A549 (cell line): ENCODE results near the gene BMERB1. TPM values are rescaled to one million over a fixed set of nuclear protein-coding genes. Genes with fewer than 3 reads are reported as not detected.

ENCODE experiments used
- ATAC-seq, 2 experiments: fragments of 200-7000 bp in 1 of 2; fragments of >200 bp in 1 of 2; cut with Nextera tagmentation in 1 of 2; cut with Tn5 transposase in 1 of 2; 3 replicates each; pipeline versions ENCODE4 v1.8.0 to v1.9.1; 2018 to 2020; ENCODE audit warnings: mild to moderate bottlenecking in 1 of 2, moderate library complexity in 1 of 2
- CTCF ChIA-PET: fragments of 300-600 bp; sonication (Branson Sonifier 250); formaldehyde crosslinking; extraction: SDS; loops from one replicate; lab custom pipeline; 2021; ENCODE audit warnings: antibody characterized with exemption, inconsistent platforms; lab: Yijun Ruan, JAX
- POLR2A ChIA-PET: fragments of 350-600 bp; formaldehyde crosslinking; extraction: SDS; loops from one replicate; lab custom pipeline; 2021; ENCODE audit warnings: antibody characterized with exemption, inconsistent platforms; lab: Yijun Ruan, JAX
- DNase-seq, 2 experiments: peaks; one replicate each; pipeline versions ENCODE4 v3.0.0 to v3.0.0-alpha.2; 2011 to 2016; ENCODE audit warnings: low read depth in 1 of 2, low spot score in 1 of 2
- FAIRE-seq: peaks from 2 replicates; lab custom pipeline; 2011; peaks lifted over from hg19 to GRCh38; lab: Jason Lieb, UNC
- H3K27ac ChIP-seq, 2 experiments: fragments of >200 bp; sonication (Bioruptor Twin); formaldehyde crosslinking; 3 replicates each; pipeline ENCODE4 v1.5.1; 2016 to 2017
- H3K4me1 ChIP-seq: fragments of >200 bp; sonication (Bioruptor Twin); formaldehyde crosslinking; 3 replicates; pipeline ENCODE4 v1.6.1; 2016
- H3K4me2 ChIP-seq: fragments of >200 bp; sonication (Bioruptor Twin); formaldehyde crosslinking; 3 replicates; pipeline ENCODE4 v1.6.1; 2016
- H3K4me3 ChIP-seq: fragments of >200 bp; sonication (Bioruptor Twin); formaldehyde crosslinking; 3 replicates; pipeline ENCODE4 v1.5.1; 2016
- H3K9me3 ChIP-seq: fragments of >200 bp; sonication (Bioruptor Twin); formaldehyde crosslinking; 3 replicates; pipeline ENCODE4 v1.6.1; 2016
- BHLHE40 ChIP-seq: IDR thresholded peaks from 2 replicates; pipeline ENCODE4 v1.6.1; 2012; ENCODE audit warnings: low read depth, low read length, inconsistent platforms
- CBX8 ChIP-seq: fragments of 200-600 bp; sonication (generic); IDR thresholded peaks from 2 replicates; pipeline ENCODE4 v1.6.1; 2016
- CHD2 ChIP-seq: fragments of 150-350 bp; IDR thresholded peaks from 2 replicates; pipeline ENCODE4 v1.6.1; 2014; ENCODE audit warnings: low read length; ENCODE audit not compliant: partially characterized antibody
- CTCF ChIP-seq: fragments of >200 bp; sonication (Bioruptor Twin); formaldehyde crosslinking; IDR thresholded peaks from 3 replicates; pipeline ENCODE4 v1.5.1; 2016
- E2F6 ChIP-seq: IDR thresholded peaks from 2 replicates; pipeline ENCODE4 v1.6.1; 2012; ENCODE audit warnings: low read depth, borderline replicate concordance
- FOSB ChIP-seq: fragments of 250-450 bp; sonication (Bioruptor Pico); IDR thresholded peaks from 2 replicates; pipeline ENCODE4 v1.5.0; 2020; ENCODE audit warnings: mild to moderate bottlenecking, moderate library complexity
- FOSL2 ChIP-seq, 2 experiments: fragments of 450-650 bp in 1 of 2; fragments of >200 bp in 1 of 2; sonication (Bioruptor Twin) in 1 of 2; formaldehyde crosslinking; IDR thresholded peaks; 2 replicates each; pipeline versions ENCODE4 v1.5.0 to v1.6.1; 2016 to 2020; ENCODE audit warnings: mild to moderate bottlenecking in 1 of 2, moderate library complexity in 1 of 2
- HEYL ChIP-seq: fragments of 250-450 bp; sonication (Bioruptor Pico); IDR thresholded peaks from 2 replicates; pipeline ENCODE4 v1.8.0; 2021; ENCODE audit warnings: mild to moderate bottlenecking, moderate library complexity
- HMGXB4 ChIP-seq: fragments of 250-450 bp; sonication (Bioruptor Pico); IDR thresholded peaks from 2 replicates; pipeline ENCODE4 v1.5.0; 2021; ENCODE audit warnings: mild to moderate bottlenecking, moderate library complexity, borderline replicate concordance
- KDM1A ChIP-seq: fragments of 200-600 bp; sonication (generic); IDR thresholded peaks from 2 replicates; pipeline ENCODE4 v1.6.1; 2016; ENCODE audit warnings: low read depth, mild to moderate bottlenecking
- MAX ChIP-seq: IDR thresholded peaks from 2 replicates; pipeline ENCODE4 v1.6.1; 2012
- MAZ ChIP-seq: fragments of 150-350 bp; IDR thresholded peaks from 2 replicates; pipeline ENCODE4 v1.6.1; 2014; ENCODE audit warnings: antibody characterized with exemption, low read depth, low read length, borderline replicate concordance
- PHF8 ChIP-seq: fragments of 200-600 bp; sonication (generic); IDR thresholded peaks from 2 replicates; pipeline ENCODE4 v1.6.1; 2016; ENCODE audit warnings: low read depth, mild to moderate bottlenecking, antibody characterized with exemption, moderate library complexity, borderline replicate concordance
- RFX5 ChIP-seq: fragments of 450-650 bp; IDR thresholded peaks from 2 replicates; pipeline ENCODE4 v1.7.1; 2014; ENCODE audit warnings: antibody characterized with exemption, mild to moderate bottlenecking, moderate library complexity
- RNF2 ChIP-seq: fragments of 200-600 bp; sonication (generic); IDR thresholded peaks from 2 replicates; pipeline ENCODE4 v1.6.1; 2016; ENCODE audit warnings: low read depth, mild to moderate bottlenecking, antibody characterized with exemption, moderate library complexity, borderline replicate concordance
- SREBF2 ChIP-seq: fragments of 450-650 bp; IDR thresholded peaks from 2 replicates; pipeline ENCODE4 v1.6.1; 2014; ENCODE audit warnings: mild to moderate bottlenecking, moderate library complexity
- ZC3H11A ChIP-seq: fragments of 450-650 bp; IDR thresholded peaks from 2 replicates; pipeline ENCODE4 v1.6.1; 2014; ENCODE audit warnings: antibody characterized with exemption, mild to moderate bottlenecking
- ZSCAN20 ChIP-seq: fragments of 250-450 bp; sonication (Bioruptor Pico); IDR thresholded peaks from 2 replicates; pipeline ENCODE4 v1.8.0; 2022; ENCODE audit warnings: mild to moderate bottlenecking, moderate library complexity
- WGBS: methylation state at CpG from one replicate; pipeline ENCODE4 v1.1.6; 2017; ENCODE audit errors: missing lambda C conversion rate; 5-methylcytosine and 5-hydroxymethylcytosine counted together
- polyA plus RNA-seq, 4 experiments: library from polyadenylated mRNA; depleted of rRNA in 3 of 4; stranded (reverse); fragments of >200 nt; fragmentation: RNase III in 1 of 4; extraction: RNeasy Plus Mini Kit Qiagen cat#74134 plus additional on column Dnase treatment in 1 of 4; gene quantifications; 2 replicates in 3 of 4; 3 replicates in 1 of 4; pipeline ENCODE4 v1.2.3, GENCODE V29; 2011 to 2017
- TF ChIP-seq, protein P1 (sequence below): fragments of 150-350 bp; IDR thresholded peaks from 2 replicates; pipeline ENCODE4 v1.6.1; 2014; ENCODE audit warnings: low read depth, mild to moderate bottlenecking, low read length
- TF ChIP-seq, protein P2 (sequence below): fragments of 450-650 bp; IDR thresholded peaks from 2 replicates; pipeline ENCODE4 v1.6.1; 2014; ENCODE audit warnings: antibody characterized with exemption

Gene BMERB1
- polyA plus RNA-seq, 2 of the 4 experiments (the other 2 are of a cell fraction) = 44.7 to 48.9 TPM

- Histone ChIP-seq H3K4me3 (no peak overlapping the region), H3K4me1 (peaks cover 57% of the 10 kb centered on the region), H3K27ac (peak overlapping the region; percentile 14 to 86; a peak in 4 of 6 replicates), H3K9me3 (peaks cover 6% of the 10 kb centered on the region; the same call in 2 of the 3 replicates), H3K4me2 (no peak overlapping the region)
- no peak for DNase-seq
- WGBS = 91% methylated on average over 5 of the region's 5 CpGs
- ChIA-PET CTCF (interaction anchor here (3.8 kb wide), 1 partner anchor 65 kb away, joined by 12 read pairs; no protein-coding TSS in a partner anchor), POLR2A (no interaction called here)
- FAIRE-seq = no peak
- TF ChIP-seq PHF8 (no peak), HEYL (no peak), FOSB (CRISPR knock-in tag) (no peak), MAZ (no peak), ZSCAN20 (no peak), KDM1A (no peak), SREBF2 (no peak), ZC3H11A (no peak), BHLHE40 (no peak), CBX8 (no peak), RNF2 (no peak)
- ATAC-seq = no peak
These were observed 50.8 kb downstream of the BMERB1 start for GRCh38 chr16:15485175-15485574.

- no peak for FAIRE-seq
- TF ChIP-seq CTCF (no peak), KDM1A (peak; percentile 57; the same call in 1 of the 2 replicates)
- DNase-seq = no peak
- peaks cover 6% of the 10 kb centered on the region; the same call in 2 of the 3 replicates for H3K9me3 ChIP-seq
- ChIA-PET CTCF (interaction anchor here (2.1 kb wide), 1 partner anchor 64 kb away, joined by 5 read pairs; no protein-coding TSS in a partner anchor), POLR2A (no interaction called here)
- no peak overlapping the region for H3K4me3 ChIP-seq
- ATAC-seq = no peak
- peaks cover 69% of the 10 kb centered on the region for H3K4me1 ChIP-seq
- WGBS = 88% methylated on average over 1 of the region's 1 CpG
- peak overlapping the region in 1 of 2 experiments; percentile 45; a peak in 1 of 6 replicates for H3K27ac ChIP-seq
- no peak overlapping the region for H3K4me2 ChIP-seq
These were observed 52.3 kb downstream of the BMERB1 start for GRCh38 chr16:15486661-15487060.

DNA sequence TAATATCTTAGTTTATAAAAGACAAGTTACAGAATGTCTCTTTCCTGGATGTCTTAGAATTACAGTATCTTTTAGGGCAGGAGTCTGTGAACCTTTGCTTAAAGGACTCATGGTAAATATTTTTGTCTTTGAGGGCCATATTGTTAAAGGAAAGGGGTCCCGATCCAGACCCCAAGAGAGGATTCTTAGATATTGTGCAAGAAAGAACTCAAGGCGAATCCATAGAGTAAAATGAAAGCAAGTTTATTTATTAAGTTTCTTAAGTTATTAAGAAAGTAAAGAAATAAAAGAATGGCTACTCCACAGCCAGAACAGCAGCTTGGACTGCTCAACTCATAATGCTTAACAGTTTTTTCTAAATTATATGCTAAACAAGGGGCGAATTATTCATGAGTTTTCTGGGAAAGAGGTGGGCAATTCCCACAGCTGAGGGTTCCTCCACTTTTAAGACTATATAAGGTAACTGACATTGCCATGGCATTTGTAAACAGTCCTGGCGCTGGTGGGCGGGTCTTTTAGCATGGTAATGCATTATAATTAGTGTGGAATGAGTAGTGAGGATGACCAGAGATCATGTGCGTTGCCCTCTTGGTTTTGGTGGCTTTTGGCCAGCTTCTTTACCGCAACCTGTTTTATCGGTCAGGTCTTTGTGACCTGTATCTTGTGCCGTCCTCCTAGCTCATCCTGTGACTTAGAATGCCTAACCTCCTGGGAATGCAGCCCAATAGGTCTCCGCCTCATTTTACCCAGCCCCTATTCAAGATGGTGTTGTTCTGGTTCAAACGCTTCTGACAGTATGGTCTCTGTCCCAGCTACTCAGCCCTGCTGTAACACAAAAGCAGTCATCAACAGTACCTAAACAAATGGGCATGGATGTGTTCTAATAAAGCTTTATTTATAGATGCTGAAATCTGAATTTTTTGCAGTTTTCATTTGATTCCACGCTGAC lies 53.2 kb downstream of the BMERB1 start:
- Histone ChIP-seq H3K27ac (peak overlapping the region; percentile 89; a peak in 5 of 6 replicates), H3K4me3 (no peak overlapping the region), H3K9me3 (peaks cover 6% of the 10 kb centered on the region; the same call in 2 of the 3 replicates), H3K4me1 (peaks cover 71% of the 10 kb centered on the region), H3K4me2 (peak overlapping the region; percentile 96; the same call in 1 of the 3 replicates)
- 91% methylated on average over 12 of the region's 12 CpGs for WGBS
- ChIA-PET POLR2A (no interaction called here), CTCF (interaction anchor here (2.1 kb wide), 1 partner anchor 63 kb away, joined by 5 read pairs; no protein-coding TSS in a partner anchor)
- no peak for ATAC-seq
- DNase-seq = no peak
- TF ChIP-seq, protein P1, sequence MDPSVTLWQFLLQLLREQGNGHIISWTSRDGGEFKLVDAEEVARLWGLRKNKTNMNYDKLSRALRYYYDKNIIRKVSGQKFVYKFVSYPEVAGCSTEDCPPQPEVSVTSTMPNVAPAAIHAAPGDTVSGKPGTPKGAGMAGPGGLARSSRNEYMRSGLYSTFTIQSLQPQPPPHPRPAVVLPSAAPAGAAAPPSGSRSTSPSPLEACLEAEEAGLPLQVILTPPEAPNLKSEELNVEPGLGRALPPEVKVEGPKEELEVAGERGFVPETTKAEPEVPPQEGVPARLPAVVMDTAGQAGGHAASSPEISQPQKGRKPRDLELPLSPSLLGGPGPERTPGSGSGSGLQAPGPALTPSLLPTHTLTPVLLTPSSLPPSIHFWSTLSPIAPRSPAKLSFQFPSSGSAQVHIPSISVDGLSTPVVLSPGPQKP = no peak
- no peak for FAIRE-seq

DNA sequence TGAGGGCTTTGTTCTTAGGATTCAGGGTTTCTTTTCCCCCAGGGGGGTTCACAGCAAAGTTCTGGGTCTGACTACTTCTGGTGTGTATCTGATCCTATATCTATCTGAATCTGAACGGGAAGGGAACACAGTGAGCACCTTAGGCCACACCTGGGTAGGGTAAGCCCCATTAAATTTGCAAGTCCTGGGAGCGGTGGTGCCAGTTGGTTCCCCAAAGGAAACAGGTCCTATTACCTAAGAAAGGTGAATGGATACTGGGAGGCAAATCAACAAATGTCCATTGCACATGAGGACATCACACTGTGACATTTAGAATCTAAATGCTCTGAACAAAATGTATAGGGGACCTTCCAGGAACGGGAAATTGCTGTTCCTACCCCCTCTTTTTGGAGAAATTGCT lies 54.6 kb downstream of the BMERB1 start:
- FAIRE-seq (no peak), DNase-seq (no peak), ATAC-seq (peak; percentile 39 to 42; a peak in 4 of 6 replicates)
- ChIA-PET CTCF (interaction anchor here (0.7 to 2.4 kb wide), 6 partner anchors 8 to 66 kb away, joined by 3 to 5 read pairs (median 4); no protein-coding TSS in a partner anchor), POLR2A (interaction anchor here (0.6 to 1.3 kb wide), 3 partner anchors 13 to 102 kb away, joined by 3 to 5 read pairs (median 3); no protein-coding TSS in a partner anchor)
- peak overlapping the region; percentile 96 for H3K4me2 ChIP-seq
- WGBS = 41% methylated on average over 3 of the region's 3 CpGs
- H3K27ac ChIP-seq = peak overlapping the region; percentile 89
- peaks cover 75% of the 10 kb centered on the region for H3K4me1 ChIP-seq
- peak overlapping the region; percentile 26; the same call in 2 of the 3 replicates for H3K4me3 ChIP-seq
- peaks cover 1% of the 10 kb centered on the region; the same call in 1 of the 3 replicates for H3K9me3 ChIP-seq
- TF ChIP-seq HMGXB4 (CRISPR knock-in tag) = no peak
- TF ChIP-seq, protein P2, sequence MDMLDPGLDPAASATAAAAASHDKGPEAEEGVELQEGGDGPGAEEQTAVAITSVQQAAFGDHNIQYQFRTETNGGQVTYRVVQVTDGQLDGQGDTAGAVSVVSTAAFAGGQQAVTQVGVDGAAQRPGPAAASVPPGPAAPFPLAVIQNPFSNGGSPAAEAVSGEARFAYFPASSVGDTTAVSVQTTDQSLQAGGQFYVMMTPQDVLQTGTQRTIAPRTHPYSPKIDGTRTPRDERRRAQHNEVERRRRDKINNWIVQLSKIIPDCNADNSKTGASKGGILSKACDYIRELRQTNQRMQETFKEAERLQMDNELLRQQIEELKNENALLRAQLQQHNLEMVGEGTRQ = no peak
- TF ChIP-seq CHD2 = no peak
- no peak for TF ChIP-seq E2F6
- no peak for TF ChIP-seq MAZ
- no peak for TF ChIP-seq RFX5
- no peak for TF ChIP-seq MAX
- no peak for TF ChIP-seq FOSL2 (IDR thresholded peaks at IDR 0.05)
- no peak for TF ChIP-seq FOSL2 (CRISPR knock-in tag; IDR thresholded peaks at IDR 0.05)
